HepG2 (cell line): ENCODE measurements around the gene EXOC3L4. TPM values are rescaled to one million over a fixed set of nuclear protein-coding genes. Genes with fewer than 3 reads are reported as not detected.

Source experiments
- CENPX ChIP-seq: sonication (generic); formaldehyde crosslinking; IDR thresholded peaks from 2 replicates; pipeline ENCODE4 v1.9.0; 2021; ENCODE audit warnings: mild to moderate bottlenecking, missing genetic modification reagents, moderate library complexity
- E2F1 ChIP-seq: sonication (generic); formaldehyde crosslinking; IDR thresholded peaks from 2 replicates; pipeline ENCODE4 v1.5.0; 2020; ENCODE audit warnings: missing genetic modification reagents
- HNRNPL ChIP-seq: fragments of 200-400 bp; formaldehyde crosslinking; IDR thresholded peaks from 2 replicates; pipeline ENCODE4 v1.6.1; 2017; ENCODE audit warnings: mild to moderate bottlenecking, low read depth, low read length
- NR2C2 ChIP-seq: sonication (generic); formaldehyde crosslinking; IDR thresholded peaks from 2 replicates; pipeline ENCODE4 v1.4.0; 2020; ENCODE audit warnings: missing genetic modification reagents, mild to moderate bottlenecking, moderate library complexity, borderline replicate concordance
- RERE ChIP-seq: IDR thresholded peaks from 2 replicates; pipeline ENCODE4 v1.6.1; 2016; ENCODE audit warnings: low read depth, missing genetic modification reagents, missing compliant biosample characterization
- TCF7L2 ChIP-seq: IDR thresholded peaks from 2 replicates; pipeline ENCODE4 v1.6.1; 2011; ENCODE audit warnings: mild to moderate bottlenecking, low read depth, low read length, moderate library complexity
- TP53 ChIP-seq: sonication (generic); formaldehyde crosslinking; conservative IDR thresholded peaks from 2 replicates; pipeline ENCODE4 v1.4.0; 2020; ENCODE audit warnings: missing genetic modification reagents
- ZNF256 ChIP-seq: sonication (generic); formaldehyde crosslinking; conservative IDR thresholded peaks from 2 replicates; pipeline ENCODE4 v1.4.0; 2020; ENCODE audit warnings: missing genetic modification reagents
- polyA plus RNA-seq, 8 experiments: library from polyadenylated mRNA; depleted of rRNA in 3 of 8; stranded (reverse) in 7 of 8; unstranded in 1 of 8; fragments of >200 nt; fragmentation: Illumina TruSeq in 4 of 8; extraction: Trizol in 4 of 8; gene quantifications; 2 replicates each; pipeline versions ENCODE4 v1.2.1 to v1.2.3, GENCODE V29; 2011 to 2016; ENCODE audit warnings: low read depth in 4 of 8, missing spikeins in 1 of 8, mixed read lengths in 1 of 8; ENCODE audit not compliant: insufficient read depth in 1 of 8
- total RNA-seq, 5 experiments: library from RNA; depleted of rRNA; stranded (reverse); fragments of >200 nt; fragmentation: Illumina TruSeq; extraction: Trizol; gene quantifications; 2 replicates each; pipeline ENCODE4 v1.2.3, GENCODE V29; 2016; ENCODE audit warnings: low read depth in 1 of 5

Gene EXOC3L4
- total and polyA plus RNA-seq, 2 of the 13 experiments (the other 11 are each of a cell fraction or from before 2014, with no cell fraction given): 11.8 to 27.0 TPM

DNA sequence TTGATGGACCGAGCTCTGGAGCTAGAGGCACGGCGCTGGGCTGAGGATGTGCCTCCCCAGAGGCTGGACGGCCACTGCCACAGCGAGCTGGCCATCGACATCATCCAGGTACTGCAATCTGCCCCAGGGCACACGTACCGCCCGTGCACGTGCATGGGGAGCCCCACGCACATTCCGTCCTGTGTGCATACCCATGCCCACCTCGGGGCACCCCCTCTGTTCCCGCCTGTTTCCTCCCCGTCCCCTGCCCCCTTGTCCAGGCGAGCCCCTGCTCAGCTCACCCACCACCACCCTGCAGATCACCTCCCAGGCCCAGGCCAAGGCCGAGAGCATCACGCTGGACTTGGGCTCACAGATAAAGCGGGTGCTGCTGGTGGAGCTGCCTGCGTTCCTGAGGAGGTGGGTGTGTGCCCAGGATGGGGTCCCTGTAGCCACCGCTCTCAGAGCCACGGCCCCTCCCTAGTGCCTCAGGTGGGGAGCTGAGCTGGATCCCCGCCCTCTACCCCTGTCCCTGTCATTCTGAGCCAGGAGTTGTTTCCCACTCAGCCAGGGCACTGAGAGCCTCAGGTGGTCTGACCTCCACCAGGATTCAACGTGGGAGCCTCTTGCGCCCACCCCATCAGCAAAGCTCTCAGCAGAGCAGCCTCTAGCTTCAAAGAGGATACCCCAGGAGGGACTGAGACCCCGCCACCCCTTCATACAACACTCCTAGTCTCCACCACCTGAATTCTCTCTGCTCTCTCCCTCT, 35.7 kb downstream of the EXOC3L4 start (continued):
- TF ChIP-seq ZNF256 (no peak), CENPX (CRISPR knock-in tag) (no peak), TCF7L2 (no peak), TP53 (CRISPR knock-in tag) (no peak), E2F1 (CRISPR knock-in tag) (no peak), HNRNPL (no peak), RERE (no peak), NR2C2 (CRISPR knock-in tag) (no peak)
